HG02973 (cell line): ENCODE results near the gene C11orf58.

Source experiments
- ATAC-seq: cut with Tn5 transposase; IDR thresholded peaks from one replicate; pipeline ENCODE4 v1.9.1; 2021; ENCODE audit warnings: moderate library complexity; ENCODE audit not compliant: unreplicated experiment

Gene C11orf58

DNA sequence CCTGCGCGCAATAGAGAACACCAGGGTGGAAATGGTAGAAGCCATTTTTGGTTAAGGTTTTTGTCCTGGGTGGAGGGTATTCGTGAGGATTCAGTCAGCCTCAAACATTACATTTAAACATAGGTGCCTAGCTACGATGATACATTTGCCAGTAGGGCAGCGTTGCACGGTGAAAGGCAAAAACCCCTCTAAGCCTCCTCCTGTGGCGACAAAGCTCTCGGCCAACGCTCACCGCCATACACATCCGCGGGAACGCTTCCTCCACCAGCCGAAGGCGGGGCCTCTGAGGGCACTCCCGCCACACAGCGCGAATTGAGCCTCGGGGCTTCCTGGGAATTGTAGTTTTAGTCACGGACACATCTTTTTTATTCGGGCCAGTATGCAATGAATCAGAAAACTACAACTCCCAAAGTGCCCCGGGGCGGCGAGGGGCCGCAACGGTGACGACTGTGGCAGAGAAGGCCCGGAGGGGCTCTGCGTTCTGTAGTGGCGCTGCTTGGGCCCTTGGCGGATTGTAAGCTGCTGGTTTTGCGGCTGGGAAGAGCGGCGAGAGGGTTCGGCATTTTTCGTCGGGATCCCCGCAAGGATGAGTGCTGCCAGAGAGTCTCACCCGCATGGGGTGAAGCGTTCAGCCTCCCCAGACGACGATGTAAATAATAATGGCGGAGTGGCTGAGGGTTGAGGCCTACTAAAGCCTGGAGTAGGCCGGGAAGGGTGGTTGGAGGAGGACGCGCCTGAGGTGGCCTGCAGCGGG is at the start of gene C11orf58:
C11orf58 (plus strand) TSS at position 455 of the 754 bp plus-strand sequence; CDS start at position 587, 132 bp downstream.
- ATAC-seq, result peak; percentile 97

DNA sequence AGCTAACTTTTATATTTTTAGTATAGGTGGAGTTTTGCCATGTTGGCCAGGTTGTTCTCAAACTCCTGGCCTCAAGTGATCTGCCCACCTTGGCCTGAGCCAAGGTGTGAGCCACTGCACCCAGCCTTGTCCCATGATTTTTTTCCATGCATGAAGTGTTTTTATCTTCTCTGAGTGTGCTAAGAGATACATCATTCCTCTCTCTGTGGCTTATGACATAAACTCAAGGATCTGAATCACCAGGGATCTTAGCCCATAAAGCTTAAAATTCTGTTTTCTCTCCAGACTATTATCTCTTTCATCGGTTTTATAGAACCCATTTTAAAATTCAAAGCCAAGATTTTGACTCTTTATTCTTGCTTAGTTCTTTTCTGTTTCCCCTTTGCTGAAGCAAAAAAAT is 48.4 kb upstream of the C11orf58 start:
- ATAC-seq, result no peak

DNA sequence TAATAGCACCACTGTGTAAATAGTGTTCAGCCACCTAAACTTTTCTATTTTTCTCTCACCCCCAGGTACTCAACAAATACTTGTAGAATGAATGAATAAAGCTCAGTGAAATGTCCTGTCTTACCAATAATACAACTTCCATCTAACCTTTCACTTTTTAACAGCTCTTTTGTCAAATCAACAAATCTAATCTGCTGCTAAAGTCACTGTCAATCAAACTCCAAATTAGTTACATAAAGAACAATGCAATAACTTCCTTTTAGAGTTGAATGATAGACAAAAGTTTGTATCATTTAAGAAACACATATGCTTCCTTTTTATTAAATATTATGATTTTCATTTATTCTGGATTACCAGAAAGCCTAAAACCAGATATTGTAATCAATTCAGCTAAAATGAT is 34.7 kb upstream of the C11orf58 start:
- no peak for ATAC-seq

DNA sequence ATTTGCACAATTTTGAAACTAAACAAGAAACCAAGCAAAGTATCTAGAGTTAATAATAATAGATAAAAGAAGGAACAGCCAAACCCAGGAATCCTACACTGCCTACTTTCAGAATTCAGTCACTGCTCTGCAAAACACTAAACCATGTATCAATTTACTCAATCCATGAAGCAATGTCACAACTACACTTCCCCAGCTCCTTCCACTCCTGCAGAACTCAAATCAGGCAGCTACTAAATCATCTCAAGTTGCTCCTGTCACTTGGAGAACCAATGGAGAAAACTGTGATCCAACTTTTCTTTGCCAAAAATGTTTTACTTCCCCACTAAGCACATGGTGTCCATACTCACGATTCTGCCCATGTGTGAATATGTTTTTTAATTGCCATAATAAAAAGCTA is 24.9 kb upstream of the C11orf58 start:
- ATAC-seq, result no peak

DNA sequence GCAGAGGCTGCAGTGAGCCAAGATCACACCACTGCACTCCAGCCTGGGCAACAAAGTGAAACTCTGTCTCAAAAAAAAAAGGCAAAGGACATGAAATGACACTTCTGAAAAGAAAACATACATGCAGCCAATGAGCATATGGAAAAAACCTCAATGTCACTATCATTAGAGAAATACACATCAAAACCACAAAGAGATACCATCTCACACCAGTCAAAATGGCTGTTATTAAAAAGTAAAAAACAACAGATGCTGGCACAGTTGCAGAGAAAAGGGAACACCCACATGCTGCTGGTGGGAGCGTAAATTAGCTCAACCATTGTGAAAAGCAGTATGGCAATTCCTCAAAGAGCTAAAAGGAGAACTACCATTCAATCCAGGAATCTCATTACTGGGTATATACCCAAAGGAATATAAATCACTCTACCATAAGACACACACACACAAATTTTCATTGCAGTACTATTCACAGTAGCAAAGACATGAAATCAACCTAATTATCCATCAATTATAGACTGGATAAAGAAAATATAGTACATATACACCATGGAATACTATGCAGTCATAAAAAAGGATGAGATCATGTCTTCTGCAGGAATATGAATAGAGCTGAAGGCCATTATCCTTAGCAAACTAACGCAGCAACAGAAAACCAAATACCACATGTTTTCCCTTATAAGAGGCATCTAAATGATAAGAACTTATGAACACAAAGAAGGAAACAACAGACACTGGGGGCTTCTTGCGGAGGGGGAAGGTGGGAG is 15.7 kb upstream of the C11orf58 start:
- no peak for ATAC-seq

DNA sequence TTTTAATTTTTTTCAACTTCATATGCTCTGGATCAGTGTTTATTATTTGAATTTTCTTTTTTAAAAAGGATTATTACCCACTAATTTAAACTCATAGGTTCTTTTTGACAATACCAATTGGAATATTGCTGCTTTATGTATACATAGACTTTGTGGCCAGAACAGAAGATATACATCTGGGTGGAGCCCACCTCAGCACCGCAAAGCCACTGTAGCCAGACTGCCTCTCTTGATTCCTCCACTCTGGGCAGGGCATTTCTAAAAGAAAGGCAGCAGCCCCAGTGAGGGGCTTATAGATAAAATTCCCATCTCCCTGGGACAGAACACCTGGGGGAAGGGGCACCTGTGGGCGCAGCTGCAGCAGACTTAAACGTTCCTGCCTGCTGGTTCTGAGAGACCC is 10.6 kb upstream of the C11orf58 start:
- no peak for ATAC-seq

DNA sequence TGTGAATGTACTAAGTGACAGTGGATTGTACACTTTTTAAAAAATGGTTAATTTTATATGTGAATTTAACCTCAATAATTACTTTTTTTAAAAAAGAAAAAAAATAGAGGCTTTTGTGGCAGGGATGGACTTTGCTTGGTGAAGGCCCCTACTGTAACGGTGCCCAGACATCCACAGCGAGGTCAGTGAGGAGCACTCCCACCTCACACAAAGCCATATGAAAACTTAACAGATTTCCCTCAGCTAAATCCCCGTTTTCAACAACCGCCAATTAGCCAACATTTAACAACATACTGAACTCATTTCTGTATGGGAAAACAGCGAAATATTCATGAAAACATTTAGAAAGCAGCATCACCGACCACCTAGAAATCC is 642 bp upstream of the C11orf58 start:
- ATAC-seq, result peak; percentile 9

DNA sequence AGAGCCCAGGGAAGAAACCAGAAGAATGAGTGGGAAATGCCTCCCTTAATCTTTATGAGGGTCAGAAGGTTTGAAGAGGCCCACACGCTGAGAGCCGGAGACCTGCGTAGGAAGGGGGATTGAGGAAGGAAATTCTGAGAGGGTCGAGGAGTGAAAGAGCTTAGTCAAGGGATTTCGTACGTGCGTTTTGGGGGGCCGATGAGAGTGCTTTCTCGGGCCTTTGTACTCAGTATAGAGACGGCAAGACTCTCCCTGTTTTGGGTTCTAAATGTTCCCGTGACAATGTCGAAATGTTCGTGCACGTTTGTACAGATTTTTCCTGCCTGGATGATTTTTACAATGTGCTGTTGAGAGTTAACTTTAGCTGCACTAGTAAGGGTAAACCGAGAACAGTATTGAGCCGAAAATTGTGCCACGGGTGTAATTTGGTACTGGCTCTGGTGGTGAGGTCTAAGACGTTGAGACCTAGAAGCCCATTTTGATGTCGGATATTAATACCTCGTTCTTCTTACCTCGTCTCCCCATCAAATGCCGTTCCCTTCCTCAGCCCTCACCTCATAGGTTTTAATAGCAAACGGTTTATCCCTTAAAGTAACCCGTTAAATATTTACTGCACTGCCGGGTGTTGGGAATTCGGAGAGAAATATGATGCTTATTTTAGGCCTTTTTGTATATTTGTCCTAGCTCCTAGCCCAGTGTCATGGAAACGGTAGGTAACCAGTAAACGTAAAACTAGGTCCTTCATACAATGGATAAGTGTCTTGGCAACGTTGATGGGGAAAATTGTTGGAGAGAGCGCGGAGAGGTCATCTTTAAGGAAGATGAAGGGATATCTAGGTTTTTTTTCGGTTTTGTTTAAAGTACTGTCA is 734 bp downstream of the C11orf58 start:
- peak; percentile 0 for ATAC-seq

DNA sequence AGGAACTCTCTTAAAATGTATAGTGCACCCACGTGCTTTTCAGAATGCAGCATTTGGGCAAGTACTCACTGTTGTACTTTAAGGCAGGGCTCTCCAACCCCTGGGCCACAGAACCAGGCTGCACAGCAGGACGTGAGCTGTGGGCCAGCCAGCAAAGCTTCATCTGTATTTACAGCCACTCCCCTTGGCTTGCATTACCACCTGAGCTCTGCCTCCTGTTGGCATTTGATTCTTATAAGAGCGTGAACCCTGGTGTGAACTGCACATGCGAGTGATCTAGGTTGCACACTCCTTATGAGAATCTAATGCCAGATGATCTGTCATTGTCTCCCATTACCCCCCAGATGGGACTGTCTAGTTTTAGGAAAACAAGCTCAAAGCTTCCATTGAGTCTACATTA is 3.0 kb downstream of the C11orf58 start:
- no peak for ATAC-seq

DNA sequence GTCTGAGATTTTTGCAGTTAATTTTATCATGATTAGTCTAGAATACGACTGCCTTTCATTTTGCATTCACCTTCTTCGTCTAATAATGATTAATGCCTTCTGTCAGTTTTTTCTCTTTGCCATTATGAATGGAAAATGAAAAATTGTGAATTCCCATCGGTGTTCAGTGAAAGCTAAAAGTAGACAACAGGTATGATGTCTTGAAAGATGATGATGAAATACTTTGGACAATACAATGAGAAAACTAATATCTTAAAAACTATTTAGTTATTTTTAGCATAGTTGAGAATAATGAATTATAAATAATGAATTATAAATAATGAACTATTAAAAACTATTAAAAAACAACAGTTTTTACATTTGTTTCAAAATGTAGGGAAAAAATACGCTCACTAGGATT is 5.0 kb downstream of the C11orf58 start:
- ATAC-seq, result no peak

DNA sequence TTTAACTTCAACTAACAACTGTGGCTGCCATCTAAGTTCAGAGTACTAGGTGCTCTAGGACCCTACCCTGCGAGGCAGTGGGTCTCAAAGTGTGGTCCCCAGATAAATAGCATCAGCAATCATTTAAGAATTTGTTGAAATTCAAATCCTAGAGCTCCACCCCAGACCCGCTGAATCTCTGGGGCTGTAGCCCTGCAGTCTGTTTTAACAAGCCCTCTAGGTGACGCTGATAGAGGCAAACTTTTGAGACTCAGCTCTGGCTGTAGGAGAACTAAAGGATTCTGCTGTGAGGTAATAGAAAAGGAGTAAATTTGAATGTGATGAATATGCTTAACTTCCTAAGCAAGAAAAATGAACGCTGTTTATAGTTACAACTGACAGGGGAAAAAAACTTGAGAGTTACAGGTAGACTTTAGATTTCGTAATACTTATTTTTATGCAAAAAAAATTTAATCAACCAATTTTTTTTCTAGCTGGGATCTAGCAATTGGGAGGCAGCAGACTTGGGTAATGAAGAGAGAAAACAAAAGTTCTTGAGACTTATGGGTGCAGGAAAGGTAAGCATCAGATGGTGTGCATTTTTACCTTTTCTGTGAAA is 5.8 kb downstream of the C11orf58 start:
- ATAC-seq, result no peak

DNA sequence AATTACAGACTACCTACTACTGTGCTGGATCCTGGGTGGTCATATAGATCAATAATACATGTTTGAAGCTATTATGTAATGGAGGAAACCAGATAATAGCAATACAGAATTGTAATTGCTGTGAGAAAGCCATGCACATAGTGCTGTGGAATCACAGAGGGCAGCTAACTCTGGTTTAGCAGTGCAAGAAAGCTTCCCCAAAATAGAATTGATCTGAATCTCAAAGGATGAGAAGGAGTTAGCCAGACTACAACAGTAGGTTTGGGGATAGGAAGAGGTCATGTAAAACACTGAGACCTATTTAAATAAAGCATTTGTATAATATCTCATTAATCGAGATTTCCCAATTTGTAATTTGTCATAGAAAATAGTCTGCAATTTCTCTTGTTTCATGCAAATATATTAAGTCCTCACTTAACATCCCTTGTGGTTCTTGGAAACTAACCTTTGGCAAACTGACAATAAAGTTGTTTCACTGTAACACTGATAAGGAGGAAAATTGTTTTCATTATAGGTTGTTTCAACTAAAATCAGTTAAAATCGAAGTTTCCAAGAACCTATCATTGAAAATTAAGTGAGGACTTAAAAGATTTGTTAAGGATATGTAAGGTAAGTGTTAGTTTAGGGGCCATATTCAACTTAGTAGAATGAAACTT is 7.6 kb downstream of the C11orf58 start:
- ATAC-seq, result no peak

DNA sequence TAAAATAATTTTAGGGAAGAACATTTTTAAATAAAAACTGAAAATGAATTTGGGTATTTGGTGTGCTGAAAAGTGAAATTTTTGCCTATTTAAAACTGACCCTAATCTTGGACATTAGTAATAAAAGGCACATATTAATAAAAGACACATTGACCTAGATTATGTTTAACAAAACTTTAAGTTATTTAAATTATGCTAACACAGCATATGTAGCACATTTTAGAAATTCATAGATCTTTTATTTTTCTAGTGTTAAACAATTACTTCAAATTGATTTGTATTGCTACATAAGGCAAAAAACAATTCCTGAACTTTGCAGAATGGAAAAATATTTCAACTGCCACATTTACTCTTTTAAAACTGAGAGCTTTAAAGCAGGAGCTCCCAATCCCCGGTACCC is 10.6 kb downstream of the C11orf58 start:
- no peak for ATAC-seq

DNA sequence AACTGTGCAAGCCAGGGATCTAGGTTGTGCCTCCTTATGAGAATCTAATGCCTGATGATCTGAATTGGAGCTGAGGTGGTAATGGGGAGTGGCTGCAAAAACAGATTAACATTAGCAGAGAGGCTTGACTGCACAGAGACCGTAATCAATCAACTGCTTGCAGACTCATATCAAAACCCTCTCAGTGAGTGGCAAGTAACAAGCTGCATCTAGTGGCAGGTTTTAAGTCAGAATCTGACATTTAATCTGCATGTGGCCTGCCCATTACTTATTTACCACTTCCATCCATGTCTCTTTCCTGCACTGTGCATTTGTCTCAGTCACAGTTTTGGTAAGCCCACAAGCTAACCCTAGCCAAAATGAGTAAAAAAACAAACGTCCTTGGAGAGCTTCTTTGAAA is 11.2 kb downstream of the C11orf58 start:
- ATAC-seq, result no peak

DNA sequence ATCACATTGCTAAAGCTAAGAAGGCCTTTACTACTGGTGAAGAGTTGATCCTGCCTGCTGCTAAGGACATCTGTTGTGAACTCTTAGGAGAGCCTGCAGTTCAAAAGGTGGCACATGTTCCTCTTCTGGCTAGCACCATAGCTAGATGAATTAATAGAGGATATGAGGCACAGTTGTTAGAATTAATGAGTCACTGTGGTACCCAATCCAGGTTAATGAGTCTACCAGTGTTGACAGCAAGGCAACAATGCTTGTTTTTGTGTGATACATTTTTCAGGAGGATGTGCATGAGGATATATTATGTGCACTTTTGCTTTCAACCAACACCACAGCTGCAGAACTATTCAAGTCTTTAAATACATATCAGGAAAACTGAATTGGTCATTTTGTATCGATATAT is 12.0 kb downstream of the C11orf58 start:
- no peak for ATAC-seq

DNA sequence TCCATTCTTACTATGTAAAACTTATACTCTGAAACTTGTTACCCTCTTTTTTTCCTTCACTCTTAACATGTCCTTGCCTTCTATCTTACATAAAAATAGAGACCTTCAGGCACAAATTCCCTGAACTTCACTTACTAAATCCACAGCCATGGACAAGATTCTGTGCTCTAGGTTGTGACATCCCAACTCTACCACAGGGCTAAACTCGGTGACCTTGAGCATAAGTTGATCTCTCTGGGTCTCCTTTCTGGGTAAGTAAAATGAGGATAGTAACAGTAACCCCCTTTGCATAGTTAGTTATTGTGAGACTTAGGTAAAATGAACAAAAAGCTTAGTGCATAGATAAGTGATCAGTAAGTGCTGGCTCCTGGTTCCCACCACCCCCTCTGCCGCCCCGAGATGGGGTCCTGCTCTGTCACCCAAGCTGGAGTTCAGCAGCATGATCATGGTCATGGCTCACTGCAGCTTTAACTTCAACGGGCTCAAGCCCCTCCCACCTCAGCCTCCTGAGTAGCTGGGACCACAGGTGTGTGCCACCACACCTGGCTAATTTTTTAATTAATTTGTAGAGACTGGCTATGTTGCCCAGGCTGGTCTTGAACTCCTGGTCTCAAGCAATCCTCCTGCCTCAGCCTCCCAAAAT is 20.1 kb downstream of the C11orf58 start:
- no peak for ATAC-seq

DNA sequence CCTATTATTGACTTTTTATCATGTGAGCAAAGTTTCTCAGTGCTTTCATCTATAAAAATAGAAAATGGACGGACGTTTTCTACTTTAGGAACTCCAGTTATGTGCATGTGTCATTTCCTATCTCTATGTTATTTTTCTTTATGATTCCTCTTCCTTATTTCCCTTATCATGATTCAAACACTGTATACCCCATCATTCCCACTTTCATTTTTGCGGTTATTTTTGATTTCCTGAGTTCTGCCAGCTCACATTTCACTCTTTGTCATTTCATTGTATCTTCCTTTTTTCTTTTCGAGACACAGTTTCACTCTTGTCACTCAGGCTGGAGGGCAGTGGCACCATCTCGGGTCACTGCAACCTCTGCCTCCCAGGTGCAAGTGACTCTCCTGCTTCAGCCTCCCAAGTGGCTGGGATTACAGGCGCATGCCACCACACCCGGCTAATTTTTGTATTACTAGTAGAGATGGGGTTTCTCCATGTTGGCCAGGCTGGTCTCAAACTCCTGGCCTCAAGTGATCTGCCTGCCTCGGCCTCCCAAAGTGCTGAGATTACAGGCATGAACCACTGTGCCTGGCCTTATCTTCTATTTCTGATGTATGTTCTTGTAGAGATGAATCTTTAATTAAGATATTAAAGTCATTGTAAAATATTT is 21.5 kb downstream of the C11orf58 start:
- no peak for ATAC-seq

DNA sequence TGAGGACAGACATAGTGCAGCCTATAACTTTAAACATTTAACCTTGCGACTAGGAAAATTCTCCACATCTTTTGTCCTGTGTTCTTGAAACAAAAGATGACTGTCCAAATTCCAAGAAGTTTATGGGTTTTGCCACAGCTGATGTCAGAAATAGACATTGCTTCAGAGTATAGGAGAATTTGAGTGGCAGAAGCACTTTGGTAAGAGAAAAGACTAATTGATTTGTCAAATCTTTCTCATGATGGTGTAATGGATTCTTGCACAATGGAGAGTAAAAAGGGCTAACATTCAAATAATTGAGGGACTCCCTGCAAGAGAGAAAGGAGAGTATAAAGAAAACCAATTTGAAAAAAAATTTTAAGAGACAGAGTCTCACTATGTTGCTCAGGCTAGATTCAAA is 25.3 kb downstream of the C11orf58 start:
- ATAC-seq, result no peak

DNA sequence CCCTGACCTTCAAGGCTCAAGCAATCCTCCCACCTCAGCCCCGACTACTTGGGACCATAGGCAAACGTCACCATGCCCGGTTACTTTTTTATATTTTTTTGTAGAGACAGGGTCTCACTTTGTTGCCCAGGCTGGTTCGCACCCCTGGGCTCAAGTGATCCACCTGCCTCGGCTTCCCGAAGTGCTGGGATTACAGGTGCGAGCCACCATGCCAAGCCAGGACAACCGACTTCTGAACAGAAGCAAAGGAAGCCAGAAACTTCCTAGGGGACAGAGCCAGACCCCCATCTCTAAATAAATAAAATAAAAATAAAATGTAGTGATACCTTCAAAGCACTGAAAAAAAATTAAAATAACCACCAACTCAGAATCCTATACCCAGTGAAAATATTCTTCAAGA is 26.4 kb downstream of the C11orf58 start:
- ATAC-seq, result no peak

DNA sequence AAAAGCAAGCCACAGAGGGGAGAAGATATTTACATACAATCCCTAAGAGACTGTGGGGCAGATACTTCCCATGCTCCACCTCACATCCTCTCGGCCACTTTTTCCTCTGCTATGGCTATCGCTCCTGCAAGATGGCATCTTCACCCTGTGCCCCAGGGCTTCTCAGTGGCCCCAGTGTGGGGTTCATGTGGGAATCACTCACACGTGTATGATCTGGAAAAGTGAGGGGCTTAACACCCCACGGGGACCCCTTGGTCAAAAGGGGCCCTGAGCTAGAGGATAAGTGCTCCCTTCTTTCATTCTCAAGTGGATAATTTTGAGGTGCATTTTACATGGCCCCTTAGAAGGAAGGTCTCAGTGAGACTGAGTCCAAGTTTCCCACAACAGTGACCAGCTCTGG is 28.7 kb downstream of the C11orf58 start:
- no peak for ATAC-seq
